Epithelial cell of esophagus (primary cell): ENCODE results near the gene PPP1R3E.
A peak's percentile ranks its signal among the peaks of the same experiment; 100 is the strongest.

Experiments
- DNase-seq: peaks from one replicate; pipeline ENCODE4 v3.0.0; 2010; ENCODE audit warnings: low read depth
- H3K4me3 ChIP-seq: 2 replicates; pipeline ENCODE4 v1.5.1; 2011; ENCODE audit warnings: mild to moderate bottlenecking, low read length, control low read depth
- CTCF ChIP-seq: IDR thresholded peaks from 2 replicates; pipeline ENCODE4 v1.5.1; 2011; ENCODE audit warnings: low read depth, mild to moderate bottlenecking, low read length, control low read depth, inconsistent platforms; ENCODE audit not compliant: insufficient read depth; ENCODE audit errors: missing control alignments

The PPP1R3E gene

GRCh38 chr14:23302290-23303225, at the start of gene PPP1R3E:
PPP1R3E (minus strand) TSS chr14:23302859; CDS start chr14:23302576, 283 bp downstream.
- TF ChIP-seq CTCF, result no peak
- peak within 1 kb of the TSS; percentile 62 for H3K4me3 ChIP-seq
- DNase-seq, result peak; percentile 68

- no peak for DNase-seq
- no peak for TF ChIP-seq CTCF
- H3K4me3 ChIP-seq, result peak overlapping the region; percentile 48
Observed at GRCh38 chr14:23351681-23352505, 49.2 kb upstream of the PPP1R3E start.

GRCh38 chr14:23349156-23349845, 46.6 kb upstream of the PPP1R3E start:
- no peak for DNase-seq
- no peak overlapping the region for H3K4me3 ChIP-seq
- TF ChIP-seq CTCF, result no peak

GRCh38 chr14:23348297-23348655, 45.6 kb upstream of the PPP1R3E start:
- no peak for TF ChIP-seq CTCF
- no peak overlapping the region for H3K4me3 ChIP-seq
- no peak for DNase-seq

GRCh38 chr14:23347406-23348296, 45.0 kb upstream of the PPP1R3E start:
- no peak overlapping the region for H3K4me3 ChIP-seq
- no peak for DNase-seq
- no peak for TF ChIP-seq CTCF
